ENCODE data around the gene SORL1. TPM values are rescaled to one million over a fixed set of nuclear protein-coding genes. Genes with fewer than 3 reads are reported as not detected.

SORL1 gene
- total and polyA plus RNA-seq, 2 donors, result 7.5 to 53.7 TPM

- no peak for DNase-seq (ENCODE audit: extremely low spot score)
- Histone ChIP-seq H3K4me1 (ENCODE audit: insufficient read depth) (no peaks in the 10 kb centered on the region), H3K27ac (ENCODE audit: low read depth) (no peak overlapping the region), H3K4me3 (ENCODE audit: low read depth, low read length) (no peak overlapping the region), H3K36me3 (ENCODE audit: insufficient read depth) (no peaks in the 10 kb centered on the region)
- WGBS, result 87% methylated on average over 1 of the region's 1 CpG
Measured at GRCh38 chr11:121681550-121682268, 229.6 kb downstream of the SORL1 start.

Other genes with a start within 250 kb of the SORL1 start
- 77.1 TPM for gene SC5D, start 159.5 kb upstream of the SORL1 start, total RNA-seq
- 27.8 TPM for gene SC5D, start 159.5 kb upstream of the SORL1 start, polyA plus RNA-seq